Measurements from ENCODE around the gene CD300LB. TPM values are rescaled to one million over a fixed set of nuclear protein-coding genes. Genes with fewer than 3 reads are reported as not detected.

Gene CD300LB
- total RNA-seq, 2 donors from 2014 or later: 0.81 to 0.85 TPM

DNA sequence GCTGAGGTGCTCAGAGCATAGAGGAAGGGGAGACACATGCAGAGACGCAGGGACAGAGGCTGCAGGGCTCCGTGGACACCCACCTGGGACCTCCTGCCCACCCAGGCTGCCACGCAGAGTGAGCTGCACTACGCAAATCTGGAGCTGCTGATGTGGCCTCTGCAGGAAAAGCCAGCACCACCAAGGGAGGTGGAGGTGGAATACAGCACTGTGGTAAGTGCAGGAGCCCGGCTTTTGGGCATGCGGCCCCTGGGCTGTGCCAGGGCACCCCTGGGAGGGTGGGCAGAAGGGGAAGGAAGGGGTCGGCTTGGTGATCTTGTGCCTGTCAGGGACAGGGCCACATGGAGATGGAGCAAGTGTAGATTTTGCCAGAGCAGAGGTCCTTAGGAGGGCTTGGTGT lies 49.7 kb downstream of the CD300LB start:
- TF ChIP-seq, protein P1, sequence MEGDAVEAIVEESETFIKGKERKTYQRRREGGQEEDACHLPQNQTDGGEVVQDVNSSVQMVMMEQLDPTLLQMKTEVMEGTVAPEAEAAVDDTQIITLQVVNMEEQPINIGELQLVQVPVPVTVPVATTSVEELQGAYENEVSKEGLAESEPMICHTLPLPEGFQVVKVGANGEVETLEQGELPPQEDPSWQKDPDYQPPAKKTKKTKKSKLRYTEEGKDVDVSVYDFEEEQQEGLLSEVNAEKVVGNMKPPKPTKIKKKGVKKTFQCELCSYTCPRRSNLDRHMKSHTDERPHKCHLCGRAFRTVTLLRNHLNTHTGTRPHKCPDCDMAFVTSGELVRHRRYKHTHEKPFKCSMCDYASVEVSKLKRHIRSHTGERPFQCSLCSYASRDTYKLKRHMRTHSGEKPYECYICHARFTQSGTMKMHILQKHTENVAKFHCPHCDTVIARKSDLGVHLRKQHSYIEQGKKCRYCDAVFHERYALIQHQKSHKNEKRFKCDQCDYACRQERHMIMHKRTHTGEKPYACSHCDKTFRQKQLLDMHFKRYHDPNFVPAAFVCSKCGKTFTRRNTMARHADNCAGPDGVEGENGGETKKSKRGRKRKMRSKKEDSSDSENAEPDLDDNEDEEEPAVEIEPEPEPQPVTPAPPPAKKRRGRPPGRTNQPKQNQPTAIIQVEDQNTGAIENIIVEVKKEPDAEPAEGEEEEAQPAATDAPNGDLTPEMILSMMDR (IDR thresholded peaks at IDR 0.05): no peak

GRCh38 chr17:74480290-74480689 lies 51.0 kb downstream of the CD300LB start:
- ATAC-seq (ENCODE audit: insufficient number of reproducible peaks, low FRiP score, low read depth) (no peak), DNase-seq (ENCODE audit: low spot score) (no peak)
- Histone ChIP-seq H3K9me3 (no peaks in the 10 kb centered on the region), H3K36me3 (no peaks in the 10 kb centered on the region), H3K27me3 (replicated peaks; ENCODE audit: insufficient read depth) (no peaks in the 10 kb centered on the region), H3K27ac (no peak overlapping the region), H3K4me3 (no peak overlapping the region), H3K4me1 (ENCODE audit: control insufficient read depth in 1 of 2, low read depth in 2 of 2) (no peaks in the 10 kb centered on the region)
- TF ChIP-seq, protein P1 (IDR thresholded peaks at IDR 0.05): no peak

More for the DNA sequence above, 49.7 kb downstream of the CD300LB start:
- Histone ChIP-seq H3K4me3 (no peak overlapping the region), H3K36me3 (no peaks in the 10 kb centered on the region), H3K4me1 (ENCODE audit: control insufficient read depth in 1 of 2, low read depth in 2 of 2) (no peaks in the 10 kb centered on the region), H3K27me3 (replicated peaks; ENCODE audit: insufficient read depth) (no peaks in the 10 kb centered on the region), H3K9me3 (no peaks in the 10 kb centered on the region), H3K27ac (no peak overlapping the region)
- DNase-seq (ENCODE audit: low spot score) (no peak), ATAC-seq (ENCODE audit: insufficient number of reproducible peaks, low FRiP score, low read depth) (no peak)

DNA sequence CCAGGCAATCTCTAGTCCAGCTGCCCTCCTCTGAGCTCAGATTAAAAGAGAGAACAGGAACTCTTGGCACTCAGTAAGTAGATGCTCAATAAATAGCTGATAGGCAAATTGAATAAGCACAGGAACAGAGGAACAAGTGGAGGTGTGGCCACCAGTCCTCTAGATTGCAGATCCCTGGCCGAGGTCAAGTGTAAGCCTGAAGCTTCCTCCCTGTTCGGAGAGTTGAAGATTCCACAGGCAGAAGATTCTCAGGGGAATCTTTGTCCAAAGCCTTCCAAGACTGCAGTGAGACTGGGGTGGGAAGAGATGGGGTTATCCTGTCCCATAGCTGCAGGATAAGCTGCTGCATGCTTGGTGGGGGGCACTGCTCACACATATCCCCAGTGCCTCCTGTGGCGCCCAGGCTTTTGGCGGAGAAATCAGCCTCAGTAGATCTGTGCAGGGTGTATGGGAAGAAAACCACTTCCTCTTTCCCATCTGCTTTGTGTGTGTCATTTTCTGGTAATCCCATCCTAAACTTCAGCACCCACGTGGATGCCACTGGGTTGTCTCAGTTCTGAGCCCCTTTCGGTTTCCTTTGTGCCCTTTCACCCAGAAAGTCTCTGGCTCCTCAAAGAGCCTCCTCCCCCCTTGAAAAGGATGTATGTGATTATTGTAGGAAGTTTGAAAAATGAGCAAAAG lies 52.7 kb downstream of the CD300LB start:
- no peaks in the 10 kb centered on the region for H3K9me3 ChIP-seq
- H3K4me3 ChIP-seq: no peak overlapping the region
- H3K27ac ChIP-seq: no peak overlapping the region
- no peaks in the 10 kb centered on the region for H3K4me1 ChIP-seq (ENCODE audit: control insufficient read depth in 1 of 2, low read depth in 2 of 2)
- no peaks in the 10 kb centered on the region for H3K36me3 ChIP-seq
- ATAC-seq (ENCODE audit: insufficient number of reproducible peaks, low FRiP score, low read depth) (no peak), DNase-seq (ENCODE audit: low spot score) (no peak)
- no peaks in the 10 kb centered on the region for H3K27me3 ChIP-seq (replicated peaks; ENCODE audit: insufficient read depth)
- TF ChIP-seq, protein P1 (IDR thresholded peaks at IDR 0.05): no peak

DNA sequence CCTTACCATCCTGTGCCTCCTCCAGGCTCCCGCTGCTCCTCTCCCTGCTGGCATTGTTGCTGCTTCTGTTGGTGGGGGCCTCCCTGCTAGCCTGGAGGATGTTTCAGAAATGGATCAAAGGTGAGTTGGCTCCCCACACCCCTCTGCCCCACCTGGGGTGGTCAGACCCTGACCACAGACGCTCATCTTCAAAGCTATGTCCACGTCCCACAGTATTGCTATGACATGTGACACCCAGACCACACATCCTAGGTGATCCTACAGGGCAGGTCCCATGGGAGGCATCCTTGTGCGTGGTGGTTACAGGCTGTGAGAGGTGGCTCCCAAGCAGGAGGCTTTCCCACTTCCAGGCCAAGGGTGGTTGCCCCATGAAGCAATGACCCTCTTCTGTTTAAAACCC lies 53.9 kb downstream of the CD300LB start:
- DNase-seq (ENCODE audit: low spot score) (no peak), ATAC-seq (ENCODE audit: insufficient number of reproducible peaks, low FRiP score, low read depth) (no peak)
- Histone ChIP-seq H3K27ac (no peak overlapping the region), H3K36me3 (no peaks in the 10 kb centered on the region), H3K4me3 (no peak overlapping the region), H3K9me3 (no peaks in the 10 kb centered on the region), H3K27me3 (replicated peaks; ENCODE audit: insufficient read depth) (no peaks in the 10 kb centered on the region), H3K4me1 (ENCODE audit: control insufficient read depth in 1 of 2, low read depth in 2 of 2) (no peaks in the 10 kb centered on the region)
- TF ChIP-seq, protein P1 (IDR thresholded peaks at IDR 0.05): no peak

- DNase-seq (ENCODE audit: low spot score) (no peak), ATAC-seq (ENCODE audit: insufficient number of reproducible peaks, low FRiP score, low read depth) (no peak)
- no peaks in the 10 kb centered on the region for H3K4me1 ChIP-seq (ENCODE audit: control insufficient read depth in 1 of 2, low read depth in 2 of 2)
- no peak overlapping the region for H3K4me3 ChIP-seq
- H3K9me3 ChIP-seq: no peaks in the 10 kb centered on the region
- no peaks in the 10 kb centered on the region for H3K27me3 ChIP-seq (replicated peaks; ENCODE audit: insufficient read depth)
- TF ChIP-seq, protein P1 (IDR thresholded peaks at IDR 0.05): no peak
- no peaks in the 10 kb centered on the region for H3K36me3 ChIP-seq
- H3K27ac ChIP-seq: no peak overlapping the region
Measured at GRCh38 chr17:74475189-74475588, 56.1 kb downstream of the CD300LB start.
